ENCODE data around the gene PLLP. TPM values are rescaled to one million over a fixed set of nuclear protein-coding genes. Genes with fewer than 3 reads are reported as not detected.
"Not testable (repeated sequence)": the region's sequence is repeated elsewhere in the genome, so short reads cannot be mapped to it uniquely, and the experiment has no call there.

Gene PLLP
- total RNA-seq, 4 donors from 2014 or later: 15.5 to 38.5 (median 31.5) TPM

DNA sequence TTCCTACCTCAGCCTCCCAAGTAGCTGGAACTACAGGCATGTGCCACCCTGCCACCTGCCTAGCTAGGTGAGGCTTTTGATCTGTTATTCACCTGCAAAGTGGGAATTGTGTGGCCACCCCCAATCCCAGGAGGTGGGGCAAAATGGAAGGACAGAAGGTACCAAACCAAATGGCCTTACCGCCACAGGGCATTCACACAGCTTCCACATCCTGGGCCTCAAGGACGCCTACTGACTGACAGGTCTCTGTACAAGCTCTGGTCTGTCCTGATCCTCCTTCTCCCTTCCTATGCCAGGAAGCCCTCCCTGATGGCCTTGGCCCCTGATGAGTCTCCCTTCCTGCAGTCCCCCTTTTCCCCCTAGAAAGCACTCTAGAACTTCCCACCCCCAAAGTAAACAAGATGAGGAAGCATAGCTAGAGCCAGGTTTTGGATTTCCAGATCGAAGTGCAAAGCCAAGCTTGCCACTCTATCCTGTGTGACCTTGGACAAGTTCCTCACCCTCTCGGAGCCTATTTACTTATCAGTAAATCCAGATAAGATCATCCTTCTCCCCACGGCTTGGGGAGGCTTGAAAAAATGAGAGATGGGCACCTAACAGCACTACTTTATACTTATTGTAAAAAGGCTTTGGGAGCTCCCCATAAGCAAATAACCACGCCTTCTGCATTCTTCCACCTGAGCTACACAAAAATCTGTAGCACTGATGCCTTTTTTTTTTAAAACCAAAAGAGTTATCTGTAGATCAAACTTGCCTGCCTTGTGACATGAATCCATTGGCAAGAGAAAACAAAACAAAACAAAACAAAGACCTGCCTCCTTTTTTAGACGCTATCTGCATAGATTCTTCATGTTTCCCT lies 4.5 kb downstream of the PLLP start:
- Histone ChIP-seq H3K27ac (peak overlapping the region in 3 of 4 donors; percentile 1 to 29 (median 11)), H3K4me1 (peaks cover 22 to 97% (median 53%) of the 10 kb centered on the region in 3 donors), H3K27me3 (peaks cover 0 to 19% (median 0%) of the 10 kb centered on the region in 4 donors), H3K4me3 (no peak overlapping the region), H3K9me3 (no peaks in the 10 kb centered on the region), H3K36me3 (no peaks in the 10 kb centered on the region)
- no peak for TF ChIP-seq POLR2A (IDR thresholded peaks at IDR 0.05)
- TF ChIP-seq CTCF (IDR thresholded peaks at IDR 0.05): no peak
- no peak for DNase-seq
- WGBS, 2 donors: 47 to 52% methylated on average over 7 of the region's 7 CpGs
- intact Hi-C loops (cut with DNase I): loop anchor here (10.0 kb wide), 1 partner anchor 185 kb away; the partner anchor contains the start of gene CPNE2

GRCh38 chr16:57278494-57278893 lies 6.0 kb downstream of the PLLP start:
- WGBS, 2 donors: 74 to 89% methylated on average over 2 to 4 of the region's 4 CpGs
- DNase-seq: no peak
- Histone ChIP-seq H3K4me3 (no peak overlapping the region), H3K27me3 (peaks cover 0 to 4% (median 0%) of the 10 kb centered on the region in 4 donors), H3K9me3 (no peaks in the 10 kb centered on the region), H3K27ac (peak overlapping the region in 2 of 4 donors; percentile 81 to 85), H3K4me1 (peaks cover 12 to 81% (median 44%) of the 10 kb centered on the region in 3 donors), H3K36me3 (no peaks in the 10 kb centered on the region)
- TF ChIP-seq CTCF (IDR thresholded peaks at IDR 0.05): no peak
- TF ChIP-seq POLR2A (IDR thresholded peaks at IDR 0.05): no peak
- intact Hi-C loops (cut with DNase I): no loop called here

DNA sequence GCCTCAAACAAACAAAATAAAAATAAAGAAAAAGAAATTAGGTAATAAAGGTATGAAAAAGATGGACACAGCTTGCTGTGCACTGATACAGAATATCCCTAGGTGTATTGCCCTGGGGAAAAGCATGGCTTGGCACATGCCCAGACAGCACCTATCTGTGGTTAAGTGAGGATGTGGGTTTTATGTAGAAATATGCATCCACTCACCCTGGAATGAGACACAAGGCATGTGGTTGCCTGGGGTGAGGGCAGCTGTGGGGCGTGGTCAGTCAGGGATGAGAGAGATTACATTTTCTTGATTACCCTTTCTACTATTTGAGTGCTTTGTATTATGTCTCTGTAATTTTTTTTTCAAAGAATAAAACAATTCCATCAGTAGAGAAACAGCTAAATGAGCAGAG lies 6.9 kb downstream of the PLLP start:
- H3K27me3 ChIP-seq: no peaks in the 10 kb centered on the region
- TF ChIP-seq CTCF (IDR thresholded peaks at IDR 0.05) (no peak), POLR2A (IDR thresholded peaks at IDR 0.05) (no peak)
- H3K9me3 ChIP-seq: no peaks in the 10 kb centered on the region
- H3K4me1 ChIP-seq: peaks cover 9 to 72% (median 34%) of the 10 kb centered on the region in 3 donors
- H3K4me3 ChIP-seq: no peak overlapping the region
- 25 to 35% methylated on average over 1 of the region's 1 CpG for WGBS, 2 donors
- intact Hi-C loops (cut with DNase I): no loop called here
- H3K27ac ChIP-seq: peak overlapping the region in 3 of 4 donors; percentile 79 to 85 (median 81)
- H3K36me3 ChIP-seq: no peaks in the 10 kb centered on the region
- no peak for DNase-seq

GRCh38 chr16:57276596-57276995 lies 7.9 kb downstream of the PLLP start:
- 15 to 34% methylated on average over 5 of the region's 5 CpGs for WGBS, 2 donors
- H3K4me1 ChIP-seq: peaks cover 9 to 67% (median 34%) of the 10 kb centered on the region in 3 donors

DNA sequence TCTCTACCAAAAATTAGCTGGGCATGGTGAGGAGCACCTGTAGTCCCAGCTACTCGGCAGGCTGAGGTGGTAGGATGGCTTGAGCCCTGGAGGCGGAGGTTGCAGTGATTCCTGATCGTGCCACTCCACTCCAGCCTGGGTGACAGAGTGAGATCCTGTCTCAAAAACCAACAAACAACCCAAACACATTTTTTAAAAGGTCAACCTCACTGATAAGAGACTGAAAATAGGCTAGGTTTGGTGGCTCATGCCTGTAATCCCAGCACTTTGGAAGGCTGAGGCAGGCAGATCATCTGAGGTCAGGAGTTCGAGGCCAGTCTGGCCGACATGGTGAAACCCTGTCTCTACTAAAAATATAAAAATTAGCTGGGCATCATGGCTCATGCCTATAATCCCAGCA lies 8.5 kb downstream of the PLLP start:
- peak overlapping the region; percentile 55 to 85 (median 80) for H3K27ac ChIP-seq
- H3K36me3 ChIP-seq; H3K9me3 ChIP-seq; H3K27me3 ChIP-seq; H3K4me3 ChIP-seq; DNase-seq; intact Hi-C loops (cut with DNase I): not testable (repeated sequence)
- 53 to 69% methylated on average over 4 to 5 of the region's 5 CpGs for WGBS, 2 donors
- H3K4me1 ChIP-seq: peaks cover 9 to 61% (median 34%) of the 10 kb centered on the region in 3 donors

More at GRCh38 chr16:57276596-57276995, 7.9 kb downstream of the PLLP start:
- Histone ChIP-seq H3K27ac (peak overlapping the region in 3 of 4 donors; percentile 79 to 85 (median 81)), H3K27me3 (no peaks in the 10 kb centered on the region), H3K4me3 (no peak overlapping the region), H3K9me3 (no peaks in the 10 kb centered on the region), H3K36me3 (no peaks in the 10 kb centered on the region)
- no peak for DNase-seq
- TF ChIP-seq POLR2A (IDR thresholded peaks at IDR 0.05): no peak
- TF ChIP-seq CTCF (IDR thresholded peaks at IDR 0.05): no peak
- intact Hi-C loops (cut with DNase I): no loop called here

All from esophagus squamous epithelium (tissue), 5 donors.